GM18498 (cell line): ENCODE results near the gene GPR137C.

Experiments used
- ATAC-seq: cut with Tn5 transposase; IDR thresholded peaks from one replicate; pipeline ENCODE4 v1.9.1; 2021; ENCODE audit warnings: mild to moderate bottlenecking, moderate library complexity; ENCODE audit not compliant: unreplicated experiment

The GPR137C gene

GRCh38 chr14:52660832-52661231 lies 108.2 kb downstream of the GPR137C start:
- ATAC-seq: no peak

- no peak for ATAC-seq
These were observed 108.7 kb downstream of the GPR137C start for GRCh38 chr14:52661314-52661713.

GRCh38 chr14:52663850-52664249 lies 111.2 kb downstream of the GPR137C start:
- ATAC-seq: no peak

GRCh38 chr14:52678591-52678990 lies 126.0 kb downstream of the GPR137C start:
- no peak for ATAC-seq

GRCh38 chr14:52683985-52684520 lies 131.4 kb downstream of the GPR137C start:
- ATAC-seq: no peak

GRCh38 chr14:52686176-52686575 lies 133.5 kb downstream of the GPR137C start:
- ATAC-seq: no peak
